DOHH2 (cell line): ENCODE measurements around the gene ITPR2.

Experiments
- EZH2phosphoT487 ChIP-seq: fragments of 200-600 bp; sonication (generic); IDR thresholded peaks from 2 replicates; pipeline ENCODE4 v1.6.1; 2017; ENCODE audit warnings: borderline replicate concordance, mild to moderate bottlenecking, antibody characterized with exemption, low read length, moderate library complexity, mixed read lengths
- TF ChIP-seq, protein P1 (sequence below): fragments of 200-600 bp; sonication (generic); IDR thresholded peaks from one replicate; pipeline ENCODE4 v1.5.1; 2014; ENCODE audit warnings: antibody characterized with exemption, mild to moderate bottlenecking, low read depth, low read length; ENCODE audit not compliant: poor library complexity, severe bottlenecking

DNA sequence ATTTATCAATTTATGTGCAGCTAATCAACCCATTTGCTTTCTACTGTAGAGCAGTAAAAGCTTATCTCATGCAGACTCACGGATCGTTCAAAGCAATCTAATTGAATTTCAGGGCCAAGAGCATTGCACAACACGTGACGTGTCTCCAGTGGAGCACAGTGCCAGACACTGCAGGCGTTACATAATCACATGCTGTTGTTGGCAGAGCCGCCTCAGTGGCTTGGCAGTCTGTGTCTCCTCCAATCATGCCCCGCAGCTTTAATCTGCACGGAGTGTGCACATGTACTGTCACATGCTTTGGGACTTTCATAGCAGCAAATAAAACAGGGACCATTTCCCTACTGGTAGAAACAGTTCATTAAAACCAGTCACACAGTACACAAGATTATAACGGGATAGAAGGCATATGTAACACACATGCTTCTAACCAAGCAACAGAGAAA, 309.3 kb downstream of the ITPR2 start:
- TF ChIP-seq, protein P1, sequence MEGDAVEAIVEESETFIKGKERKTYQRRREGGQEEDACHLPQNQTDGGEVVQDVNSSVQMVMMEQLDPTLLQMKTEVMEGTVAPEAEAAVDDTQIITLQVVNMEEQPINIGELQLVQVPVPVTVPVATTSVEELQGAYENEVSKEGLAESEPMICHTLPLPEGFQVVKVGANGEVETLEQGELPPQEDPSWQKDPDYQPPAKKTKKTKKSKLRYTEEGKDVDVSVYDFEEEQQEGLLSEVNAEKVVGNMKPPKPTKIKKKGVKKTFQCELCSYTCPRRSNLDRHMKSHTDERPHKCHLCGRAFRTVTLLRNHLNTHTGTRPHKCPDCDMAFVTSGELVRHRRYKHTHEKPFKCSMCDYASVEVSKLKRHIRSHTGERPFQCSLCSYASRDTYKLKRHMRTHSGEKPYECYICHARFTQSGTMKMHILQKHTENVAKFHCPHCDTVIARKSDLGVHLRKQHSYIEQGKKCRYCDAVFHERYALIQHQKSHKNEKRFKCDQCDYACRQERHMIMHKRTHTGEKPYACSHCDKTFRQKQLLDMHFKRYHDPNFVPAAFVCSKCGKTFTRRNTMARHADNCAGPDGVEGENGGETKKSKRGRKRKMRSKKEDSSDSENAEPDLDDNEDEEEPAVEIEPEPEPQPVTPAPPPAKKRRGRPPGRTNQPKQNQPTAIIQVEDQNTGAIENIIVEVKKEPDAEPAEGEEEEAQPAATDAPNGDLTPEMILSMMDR = no peak
- TF ChIP-seq EZH2phosphoT487 = no peak
